Suppressor macrophage treated with lipopolysaccharide for 4 hours (primary cell): ENCODE data around the gene SENP6.
"Not testable (repeated sequence)": the region's sequence is repeated elsewhere in the genome, so short reads cannot be mapped to it uniquely, and the experiment has no call there.

Source experiments
- DNase-seq: peaks from one replicate; pipeline ENCODE4 v3.0.0-alpha.2; 2020

SENP6 gene, protein sequence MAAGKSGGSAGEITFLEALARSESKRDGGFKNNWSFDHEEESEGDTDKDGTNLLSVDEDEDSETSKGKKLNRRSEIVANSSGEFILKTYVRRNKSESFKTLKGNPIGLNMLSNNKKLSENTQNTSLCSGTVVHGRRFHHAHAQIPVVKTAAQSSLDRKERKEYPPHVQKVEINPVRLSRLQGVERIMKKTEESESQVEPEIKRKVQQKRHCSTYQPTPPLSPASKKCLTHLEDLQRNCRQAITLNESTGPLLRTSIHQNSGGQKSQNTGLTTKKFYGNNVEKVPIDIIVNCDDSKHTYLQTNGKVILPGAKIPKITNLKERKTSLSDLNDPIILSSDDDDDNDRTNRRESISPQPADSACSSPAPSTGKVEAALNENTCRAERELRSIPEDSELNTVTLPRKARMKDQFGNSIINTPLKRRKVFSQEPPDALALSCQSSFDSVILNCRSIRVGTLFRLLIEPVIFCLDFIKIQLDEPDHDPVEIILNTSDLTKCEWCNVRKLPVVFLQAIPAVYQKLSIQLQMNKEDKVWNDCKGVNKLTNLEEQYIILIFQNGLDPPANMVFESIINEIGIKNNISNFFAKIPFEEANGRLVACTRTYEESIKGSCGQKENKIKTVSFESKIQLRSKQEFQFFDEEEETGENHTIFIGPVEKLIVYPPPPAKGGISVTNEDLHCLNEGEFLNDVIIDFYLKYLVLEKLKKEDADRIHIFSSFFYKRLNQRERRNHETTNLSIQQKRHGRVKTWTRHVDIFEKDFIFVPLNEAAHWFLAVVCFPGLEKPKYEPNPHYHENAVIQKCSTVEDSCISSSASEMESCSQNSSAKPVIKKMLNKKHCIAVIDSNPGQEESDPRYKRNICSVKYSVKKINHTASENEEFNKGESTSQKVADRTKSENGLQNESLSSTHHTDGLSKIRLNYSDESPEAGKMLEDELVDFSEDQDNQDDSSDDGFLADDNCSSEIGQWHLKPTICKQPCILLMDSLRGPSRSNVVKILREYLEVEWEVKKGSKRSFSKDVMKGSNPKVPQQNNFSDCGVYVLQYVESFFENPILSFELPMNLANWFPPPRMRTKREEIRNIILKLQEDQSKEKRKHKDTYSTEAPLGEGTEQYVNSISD

DNA sequence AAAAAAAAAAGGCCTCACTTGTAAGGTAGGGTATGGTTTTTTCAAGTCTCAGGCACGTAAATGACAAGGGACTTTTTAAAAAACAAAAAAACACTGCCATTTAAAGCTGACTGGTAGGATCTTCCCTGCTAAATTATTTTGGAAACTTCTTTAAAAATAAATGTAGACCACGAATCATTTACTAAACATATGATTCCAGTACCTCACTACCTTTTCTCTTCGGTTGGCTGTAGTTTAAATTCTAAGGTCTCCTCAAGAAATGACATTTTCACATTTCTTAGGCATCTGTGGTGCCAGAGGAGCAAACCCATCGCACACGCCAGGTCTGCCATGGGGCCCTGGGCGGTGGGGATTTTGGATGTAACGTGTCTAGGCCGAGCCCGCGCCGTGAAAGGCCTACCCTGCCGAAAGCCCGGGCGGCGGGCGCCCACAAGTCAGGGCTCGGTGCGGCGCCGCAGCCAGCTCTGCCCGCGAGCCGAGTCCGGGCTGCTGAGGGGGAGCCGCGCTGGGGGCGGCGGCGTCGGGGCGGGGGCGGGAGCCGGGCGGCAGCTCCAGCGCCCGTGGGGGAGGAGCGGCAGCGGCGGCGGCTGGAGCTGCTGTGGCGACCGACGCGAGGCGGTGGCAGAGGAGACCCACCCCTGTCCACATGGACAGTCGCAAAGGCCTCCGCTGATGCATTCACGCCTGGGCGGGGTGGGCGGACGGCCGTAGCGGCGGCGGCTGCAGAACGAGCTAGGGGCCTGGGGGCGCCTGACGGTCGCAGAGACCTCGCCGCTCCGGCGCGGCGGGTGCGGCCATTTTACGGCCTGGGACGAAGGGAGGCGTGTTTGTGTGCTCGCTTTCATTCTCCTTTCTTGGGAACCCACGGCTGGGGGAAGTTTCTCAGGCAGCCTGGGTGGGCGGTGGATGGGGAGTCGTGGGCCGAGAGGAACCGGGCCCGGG is at the start of gene SENP6:
Gene SENP6 (plus strand): TSS at position 577 of the 942 bp plus-strand sequence. CDS start 645 bp downstream, outside the sequence.
- peak; percentile 79 for DNase-seq

DNA sequence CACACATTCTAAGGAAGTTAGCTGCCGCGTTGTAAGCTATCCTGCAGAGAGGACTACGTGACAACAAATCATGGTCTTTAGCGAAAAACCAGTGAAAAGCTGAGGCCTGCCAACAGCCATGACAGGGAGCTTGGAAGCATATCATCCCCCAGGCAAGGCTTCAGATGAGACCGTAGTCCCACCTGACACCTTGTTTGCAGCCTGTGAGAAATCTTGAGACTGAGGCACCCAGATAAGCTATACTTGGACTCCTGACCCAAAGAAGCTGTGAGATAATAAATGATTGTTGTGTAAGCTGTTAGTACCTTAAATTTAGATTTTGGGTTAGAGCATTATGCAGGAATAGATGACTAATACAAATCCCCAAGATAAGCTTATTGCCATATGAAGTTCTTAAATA is 45.4 kb upstream of the SENP6 start:
- no peak for DNase-seq

DNA sequence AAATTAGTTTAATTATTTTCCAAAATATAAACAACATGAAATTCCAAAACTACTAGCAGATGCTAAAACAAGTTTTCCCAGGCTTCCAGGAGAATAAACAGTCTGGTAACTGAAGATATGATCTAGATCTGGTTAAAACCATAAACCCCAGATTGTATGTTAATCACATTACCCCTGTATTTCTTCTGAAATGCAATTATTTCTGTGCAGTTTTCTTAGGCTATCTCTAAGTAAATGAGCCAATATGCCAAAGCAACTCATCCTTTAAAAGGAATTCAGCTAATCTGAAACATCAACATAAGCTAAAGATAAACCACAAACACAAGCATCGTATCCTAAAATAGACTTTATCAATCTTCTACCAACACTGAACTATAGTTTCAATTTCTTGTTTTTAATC is 44.6 kb upstream of the SENP6 start:
- DNase-seq = no peak

DNA sequence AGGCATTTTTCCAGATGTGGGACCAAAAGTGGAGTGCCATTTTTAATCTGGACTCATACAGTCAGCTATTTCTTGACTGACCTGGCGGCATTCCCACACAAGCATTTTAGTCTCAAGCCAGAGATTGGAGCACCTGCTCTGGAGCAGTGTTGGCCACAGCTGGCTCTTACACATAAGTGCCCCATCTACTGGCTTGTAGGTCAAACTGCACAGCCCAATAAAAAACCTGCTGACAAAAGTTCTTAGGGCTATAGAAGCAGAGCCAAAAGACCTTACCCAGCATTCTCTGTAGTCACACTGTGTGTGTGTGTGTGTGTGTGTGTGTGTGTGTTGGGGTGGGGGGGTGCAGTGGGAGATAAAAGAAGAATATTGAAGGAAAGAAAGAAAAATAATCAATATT is 38.6 kb upstream of the SENP6 start:
- peak; percentile 36 for DNase-seq

DNA sequence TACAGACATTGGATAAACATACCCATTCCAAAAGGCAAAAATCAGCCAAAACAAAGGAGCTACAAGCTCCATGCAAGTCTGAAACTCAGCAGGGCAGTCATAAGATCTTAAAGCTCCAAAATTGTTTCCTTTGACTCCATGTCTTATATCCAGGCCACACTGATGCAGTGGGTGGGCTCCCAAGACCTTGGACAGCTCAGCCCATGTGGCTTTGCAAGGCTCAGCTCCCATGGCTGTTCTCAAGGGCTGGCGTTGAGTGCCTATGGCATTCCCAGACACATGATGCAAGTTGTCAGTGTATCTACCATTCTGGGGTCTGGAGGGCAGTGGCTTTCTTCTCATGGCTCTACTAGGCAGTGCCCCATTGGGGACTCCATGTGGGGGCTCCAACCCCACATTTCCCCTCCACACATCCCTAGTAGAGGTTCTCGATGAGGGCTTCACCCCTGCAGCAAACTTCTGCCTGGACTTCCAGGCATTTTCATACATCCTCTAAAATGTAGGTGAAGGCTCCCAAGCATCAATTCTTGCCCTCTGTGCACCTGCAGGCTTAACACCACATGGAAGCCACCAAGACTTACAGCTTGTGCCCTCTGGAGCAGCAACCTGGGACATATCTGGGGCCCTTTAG is 35.4 kb upstream of the SENP6 start:
- no peak for DNase-seq

DNA sequence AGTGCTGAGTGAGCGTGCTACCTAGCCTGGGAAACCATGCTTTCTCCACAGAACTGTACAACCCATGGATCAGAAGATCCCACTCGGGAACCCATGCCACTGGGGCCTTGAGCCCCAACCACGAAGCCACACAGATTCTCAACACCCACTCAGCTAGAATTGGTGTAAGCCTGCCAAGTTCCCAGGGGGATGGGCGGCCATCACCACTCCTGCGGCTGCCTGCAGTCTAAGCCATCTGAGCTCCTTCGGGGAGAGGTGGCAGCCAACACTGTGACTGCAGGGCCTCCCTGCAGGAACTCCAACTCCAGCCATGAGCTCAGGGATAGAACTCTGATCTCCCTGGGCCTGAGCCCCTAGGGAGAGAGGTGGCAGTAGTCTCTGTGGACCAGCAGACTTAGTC is 33.6 kb upstream of the SENP6 start:
- no peak for DNase-seq

DNA sequence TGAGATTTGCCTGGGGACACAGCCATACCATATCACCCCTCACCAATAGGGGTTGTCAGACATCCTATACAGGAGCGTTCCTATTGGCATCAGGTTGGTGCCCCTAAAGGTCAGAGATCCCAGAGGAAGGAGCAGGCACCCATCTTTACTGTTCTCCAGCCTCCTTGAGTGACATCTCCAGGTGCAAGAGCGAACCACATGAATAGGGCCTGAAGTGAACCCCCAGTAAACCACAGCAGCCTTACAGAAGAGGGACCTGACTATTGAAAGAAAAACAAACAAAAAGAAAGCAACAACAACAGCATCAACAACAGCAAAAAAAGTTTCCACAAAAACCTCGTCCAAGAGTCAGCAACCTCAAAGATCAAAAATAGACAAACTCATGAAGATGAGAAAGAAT is 32.7 kb upstream of the SENP6 start:
- no peak for DNase-seq

DNA sequence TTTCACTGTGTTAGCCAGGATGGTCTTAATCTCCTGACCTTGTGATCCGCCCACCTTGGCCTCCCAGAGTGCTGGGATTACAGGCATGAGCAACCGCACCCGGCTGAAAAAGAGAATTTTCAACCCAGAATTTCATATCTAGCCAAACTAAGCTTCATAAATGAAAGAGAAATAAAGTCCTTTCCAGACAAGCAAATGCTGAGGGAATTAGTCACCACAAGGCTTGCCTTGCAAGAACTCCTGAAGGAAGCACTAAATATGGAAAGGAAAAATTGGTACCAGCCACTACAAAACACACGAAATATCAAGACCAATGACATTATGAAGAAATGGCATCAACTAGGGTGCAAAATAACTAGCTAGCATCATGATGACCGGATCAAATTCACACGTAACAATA is 31.0 kb upstream of the SENP6 start:
- not testable (repeated sequence) for DNase-seq

DNA sequence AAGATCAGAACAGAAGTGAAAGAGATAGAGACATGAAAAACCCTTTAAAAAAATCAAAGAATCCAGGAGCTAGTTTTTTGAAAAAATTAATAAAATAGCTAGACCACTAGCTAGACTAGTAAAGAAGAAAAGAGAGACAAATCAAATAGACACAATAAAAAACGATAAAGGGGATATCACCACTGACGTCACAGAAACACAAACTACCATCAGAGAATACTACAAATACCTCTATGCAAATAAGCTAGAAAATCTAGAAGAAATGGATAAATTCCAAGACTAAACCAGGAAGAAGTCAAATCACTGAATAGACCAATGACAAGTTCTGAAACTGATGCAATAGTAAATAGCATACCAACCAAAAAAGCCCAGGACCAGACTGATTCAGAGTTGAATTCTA is 29.6 kb upstream of the SENP6 start:
- DNase-seq = no peak

DNA sequence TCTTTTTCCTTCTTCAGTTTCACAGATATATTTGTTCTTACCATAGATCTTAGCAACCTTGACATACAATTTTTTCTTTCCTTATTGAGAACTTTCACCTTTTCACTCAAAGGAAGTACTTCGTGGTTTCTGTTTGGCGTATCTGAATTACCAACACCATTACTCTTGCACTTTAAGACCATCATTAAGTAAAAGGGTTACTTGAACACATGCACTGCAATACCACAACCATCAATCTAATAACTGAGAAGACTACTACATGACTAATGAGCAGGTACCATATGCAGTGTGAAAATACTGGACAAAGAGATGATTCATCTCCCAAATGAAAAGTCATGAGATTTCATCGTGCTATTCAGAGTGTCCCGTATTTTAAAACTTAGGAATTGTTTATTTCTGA is 21.7 kb upstream of the SENP6 start:
- DNase-seq = no peak

DNA sequence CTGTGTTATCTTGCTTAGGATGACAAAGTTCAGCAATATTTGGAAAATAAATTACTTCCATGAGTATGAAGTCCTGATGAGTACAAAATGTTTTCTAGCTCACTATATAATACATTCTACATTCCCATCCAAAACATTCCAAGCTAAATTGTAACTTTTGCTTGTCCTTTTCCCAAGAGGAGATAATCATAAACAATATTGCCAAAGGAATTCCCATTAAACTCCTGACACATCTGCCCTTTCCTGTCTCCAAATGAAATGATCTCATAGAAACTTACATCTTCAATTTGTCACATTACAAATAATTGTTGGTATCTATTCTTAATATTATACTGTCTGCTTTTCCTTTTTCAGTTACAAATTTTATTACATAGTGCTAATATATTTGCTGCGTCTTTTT is 20.4 kb upstream of the SENP6 start:
- no peak for DNase-seq

DNA sequence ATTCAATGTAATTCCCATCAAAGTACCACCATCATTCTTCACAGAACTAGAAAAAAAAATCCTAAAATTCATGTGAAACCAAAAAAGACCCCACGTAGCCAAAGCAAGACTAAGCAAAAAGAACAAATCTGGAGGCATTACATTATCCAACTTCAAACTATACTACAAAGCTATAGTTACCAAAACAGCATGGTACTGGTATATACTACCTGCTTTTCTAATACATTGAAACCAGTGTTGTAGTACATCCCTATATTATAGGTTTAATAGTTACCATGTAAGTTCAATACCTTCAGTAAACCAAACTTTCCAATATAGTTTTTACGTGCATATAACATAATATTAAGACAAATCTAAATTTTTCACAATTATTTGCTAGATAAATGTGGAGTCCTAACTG is 17.1 kb upstream of the SENP6 start:
- DNase-seq = not testable (repeated sequence)

DNA sequence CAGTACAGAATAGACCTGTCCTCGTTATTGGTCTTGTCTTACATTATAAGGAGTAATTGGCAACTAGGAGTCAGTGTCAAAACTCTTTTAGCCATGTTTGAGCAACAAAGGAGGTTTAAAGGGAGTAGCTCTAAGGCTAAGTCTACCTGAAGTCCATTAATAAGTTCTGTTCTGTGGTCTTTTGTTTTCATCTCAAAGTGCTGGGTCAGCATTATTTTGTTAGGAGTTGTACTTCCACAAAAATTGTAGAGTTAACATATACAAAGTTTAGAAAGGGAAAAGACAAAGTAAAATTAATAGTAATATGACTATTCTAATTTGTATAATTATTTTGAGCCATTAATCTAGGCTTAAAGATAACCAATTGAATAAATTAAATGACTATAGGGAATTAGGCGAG is 12.7 kb upstream of the SENP6 start:
- no peak for DNase-seq

DNA sequence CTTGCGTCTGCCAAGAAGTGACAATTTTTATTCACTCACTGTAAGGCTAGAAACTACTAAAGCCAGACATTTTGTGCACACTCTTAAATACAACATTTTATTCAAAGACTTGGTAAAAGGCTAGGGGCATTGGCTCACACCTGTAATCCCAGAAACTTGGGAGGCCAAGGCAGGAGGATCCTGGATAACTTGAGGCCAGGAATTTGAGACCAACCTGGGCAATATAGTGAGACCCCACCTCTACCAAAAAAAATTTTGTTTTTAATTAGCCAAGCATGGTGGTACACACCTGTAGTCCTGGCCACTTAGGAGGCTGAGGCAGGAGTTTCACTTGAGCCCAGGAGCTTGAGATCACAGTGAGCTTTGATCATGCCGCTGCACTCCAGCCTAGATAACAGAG is 11.3 kb upstream of the SENP6 start:
- no peak for DNase-seq

DNA sequence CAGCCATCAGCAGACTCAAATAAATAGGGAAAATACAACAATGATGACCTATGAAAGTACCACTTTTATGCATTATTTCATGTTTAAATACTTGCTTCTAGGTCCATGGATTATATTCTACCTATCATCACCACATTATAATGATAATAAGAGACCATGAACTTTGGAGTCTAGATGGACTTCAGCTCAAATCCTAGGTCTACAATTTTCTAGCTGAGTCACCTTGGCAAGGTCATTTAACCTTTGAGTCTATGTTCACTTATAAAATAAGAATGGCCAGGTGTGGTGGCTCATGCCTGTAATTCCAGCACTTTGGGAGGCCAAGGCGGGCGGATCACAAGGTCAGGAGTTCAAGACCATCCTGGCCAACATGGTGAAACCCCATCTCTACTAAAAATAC is 5.3 kb upstream of the SENP6 start:
- not testable (repeated sequence) for DNase-seq

DNA sequence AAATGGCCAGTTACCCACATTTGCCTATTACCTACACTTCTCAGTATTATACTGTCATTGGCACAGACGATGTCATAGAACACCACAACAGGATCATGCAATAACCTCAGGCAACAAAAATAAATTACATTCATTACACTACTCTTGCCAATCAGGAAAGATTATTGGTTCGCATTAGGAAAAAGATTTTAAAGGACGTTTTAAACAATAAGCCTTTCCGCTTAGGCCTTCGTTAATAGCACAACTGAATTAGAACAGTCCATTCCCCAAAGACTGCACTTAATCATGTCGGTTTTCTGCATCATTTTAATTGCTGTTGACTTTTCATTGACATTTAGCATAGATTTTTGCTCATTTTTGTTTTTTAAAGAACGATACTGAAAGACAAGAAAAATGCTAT is 912 bp upstream of the SENP6 start:
- DNase-seq = no peak

DNA sequence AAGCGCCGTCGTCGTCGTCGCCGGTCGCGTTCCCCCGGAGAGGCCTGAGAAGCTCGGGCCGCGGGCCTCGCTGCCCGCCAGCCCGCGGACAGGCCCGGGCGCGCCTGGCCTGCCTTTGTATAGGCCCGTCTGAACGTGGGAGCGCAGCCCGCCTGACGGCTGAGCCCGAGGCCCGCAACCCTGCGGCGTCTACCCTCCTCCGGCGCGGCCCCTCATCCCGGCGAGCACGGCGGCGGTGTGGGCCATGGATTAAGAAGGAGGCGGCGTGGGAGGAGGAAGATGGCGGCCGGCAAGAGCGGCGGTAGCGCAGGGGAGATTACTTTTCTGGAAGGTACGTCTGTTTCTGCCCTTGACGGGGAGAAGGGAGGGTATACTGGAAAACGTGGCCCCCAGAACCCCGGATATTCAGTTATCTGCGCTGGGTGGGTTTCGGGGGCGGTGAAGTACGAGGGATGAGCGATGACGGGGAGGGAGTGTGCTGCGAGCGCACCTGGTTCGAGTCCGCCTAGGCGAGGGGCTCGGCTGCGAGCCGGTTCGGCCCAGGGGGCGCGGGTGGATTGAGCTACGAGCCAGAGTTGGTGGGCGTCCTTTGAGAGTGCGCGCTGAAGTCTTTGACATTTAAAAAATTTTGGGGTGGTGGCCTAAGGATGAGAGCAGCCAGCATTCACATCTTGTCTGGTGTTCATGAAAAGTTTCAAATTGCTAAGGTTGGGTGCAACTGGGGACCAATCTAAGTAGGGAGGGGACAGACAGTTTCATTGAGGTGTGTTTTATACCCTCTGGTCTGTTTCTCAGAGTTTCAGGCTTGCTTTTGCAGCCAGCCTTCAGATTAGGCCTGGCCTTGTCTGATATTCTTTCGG is 796 bp downstream of the SENP6 start:
- no peak for DNase-seq

DNA sequence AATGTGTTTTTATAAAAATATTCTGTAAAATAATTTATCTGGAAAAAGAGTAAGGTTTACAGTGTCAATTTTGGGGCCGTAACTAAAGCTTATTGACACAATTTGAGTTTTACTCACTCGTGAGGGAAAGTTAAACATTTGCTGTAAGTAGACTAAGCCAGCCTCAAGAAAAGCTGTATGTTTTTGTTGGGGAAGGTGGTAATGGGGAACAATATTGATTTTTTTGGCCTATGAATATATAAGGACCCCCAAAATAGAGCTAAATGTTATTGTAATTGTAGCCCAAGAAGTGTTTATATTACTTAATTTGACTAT is 1.4 kb downstream of the SENP6 start:
- DNase-seq = no peak

DNA sequence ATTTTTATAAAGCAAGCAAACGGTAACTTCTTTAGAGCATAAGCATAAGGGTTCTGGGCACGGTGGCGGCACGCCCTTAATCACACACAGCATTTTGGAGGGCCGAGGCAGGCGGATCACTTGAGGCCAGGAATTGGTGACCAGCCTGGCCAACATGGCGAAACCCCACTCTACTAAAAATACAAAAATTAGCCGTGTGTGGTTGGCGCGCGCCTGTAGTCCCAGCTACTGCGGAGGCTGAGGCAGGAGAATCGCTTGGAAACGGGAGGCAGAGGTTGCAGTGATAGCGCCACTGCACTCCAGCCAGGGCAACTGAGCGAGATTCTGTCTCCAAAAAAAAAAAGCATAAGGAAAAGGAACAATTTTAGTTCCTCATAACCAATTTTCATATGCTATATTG is 2.6 kb downstream of the SENP6 start:
- DNase-seq = no peak

DNA sequence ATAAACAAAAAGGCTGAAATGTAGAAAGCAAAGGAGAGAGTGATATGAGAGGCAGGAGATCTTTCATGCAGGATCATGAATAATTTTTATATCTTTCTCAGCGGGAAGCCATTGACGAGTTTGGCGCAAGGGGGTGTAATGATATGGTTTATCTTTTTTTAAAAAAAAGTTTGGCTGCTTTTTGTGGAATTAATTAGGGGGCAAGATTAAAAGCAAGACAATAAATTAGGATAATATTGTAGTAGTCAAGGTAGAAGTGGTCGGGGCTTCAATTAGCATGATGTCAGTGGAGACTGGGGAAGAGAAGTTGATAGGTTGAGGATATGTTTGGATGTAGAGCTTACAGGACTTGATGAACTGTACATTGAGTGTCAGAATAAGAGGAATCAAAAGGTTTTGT is 4.0 kb downstream of the SENP6 start:
- no peak for DNase-seq

DNA sequence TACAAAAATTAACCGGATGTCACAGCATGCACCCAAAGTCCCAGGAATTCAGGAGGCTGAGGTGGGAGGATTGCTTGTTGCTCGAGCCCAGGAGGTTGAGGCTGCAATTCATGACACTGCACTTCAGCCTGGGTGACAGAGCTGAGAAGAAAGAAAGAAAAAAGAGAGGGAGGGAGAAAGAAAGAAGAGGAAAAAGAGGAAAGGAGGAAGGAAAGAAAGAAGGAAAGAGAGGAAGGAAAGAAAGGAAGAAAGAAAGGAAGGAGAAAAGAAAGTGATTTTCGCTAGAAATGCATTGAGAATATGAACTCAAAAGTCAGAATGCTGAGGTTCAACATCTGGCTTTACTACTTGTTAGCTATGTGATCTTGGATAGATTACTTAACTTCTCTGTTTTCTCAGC is 6.6 kb downstream of the SENP6 start:
- DNase-seq = no peak
